ENCODE measurements around the gene ADAMTS1. TPM values are rescaled to one million over a fixed set of nuclear protein-coding genes. Genes with fewer than 3 reads are reported as not detected.

ADAMTS1 gene
- total and polyA plus RNA-seq, 12 donors: 9.3 to 111 (median 41.9) TPM

GRCh38 chr21:26800455-26800854, 44.8 kb downstream of the ADAMTS1 start:
- WGBS, 4 donors: 82 to 92% (median 87%) methylated on average over 2 of the region's 2 CpGs
- DNase-seq: no peak
- no peaks in the 10 kb centered on the region for H3K27me3 ChIP-seq
- no peak overlapping the region for H3K4me3 ChIP-seq
- H3K9me3 ChIP-seq (replicated peaks in 1 of 3): no peaks in the 10 kb centered on the region
- intact Hi-C loops (cut with DNase I): no loop called here
- peaks cover 0 to 16% of the 10 kb centered on the region in 2 donors for H3K4me1 ChIP-seq (replicated peaks in 1 of 2)
- no peak for TF ChIP-seq CTCF (IDR thresholded peaks at IDR 0.05)
- TF ChIP-seq POLR2A (IDR thresholded peaks at IDR 0.05): no peak
- H3K36me3 ChIP-seq (replicated peaks in 1 of 2): no peaks in the 10 kb centered on the region
- H3K27ac ChIP-seq: peak overlapping the region in 2 of 5 donors; percentile 73 to 80

GRCh38 chr21:26800001-26800400, 45.2 kb downstream of the ADAMTS1 start:
- peak in 5 of 7 donors; percentile 29 to 70 (median 41) for DNase-seq
- 30 to 51% (median 34%) methylated on average over 3 of the region's 3 CpGs for WGBS, 4 donors
- Histone ChIP-seq H3K27ac (peak overlapping the region in 2 of 5 donors; percentile 73 to 80), H3K9me3 (replicated peaks in 1 of 3) (no peaks in the 10 kb centered on the region), H3K36me3 (replicated peaks in 1 of 2) (no peaks in the 10 kb centered on the region), H3K4me3 (no peak overlapping the region), H3K4me1 (replicated peaks in 1 of 2) (peaks cover 0 to 16% of the 10 kb centered on the region in 2 donors), H3K27me3 (no peaks in the 10 kb centered on the region)
- TF ChIP-seq POLR2A (IDR thresholded peaks at IDR 0.05) (no peak), CTCF (IDR thresholded peaks at IDR 0.05) (no peak)
- intact Hi-C loops (cut with DNase I): no loop called here

- intact Hi-C loops (cut with DNase I): no loop called here
- no peak overlapping the region for H3K27ac ChIP-seq
- no peak for TF ChIP-seq POLR2A (IDR thresholded peaks at IDR 0.05)
- no peak for TF ChIP-seq CTCF (IDR thresholded peaks at IDR 0.05)
Measured at GRCh38 chr21:26798856-26799751, 46.1 kb downstream of the ADAMTS1 start.

GRCh38 chr21:26797878-26798456, 47.2 kb downstream of the ADAMTS1 start:
- Histone ChIP-seq H3K9me3 (replicated peaks in 1 of 3) (no peaks in the 10 kb centered on the region), H3K36me3 (replicated peaks in 1 of 2) (no peaks in the 10 kb centered on the region), H3K4me3 (no peak overlapping the region), H3K27ac (no peak overlapping the region), H3K4me1 (replicated peaks in 1 of 2) (peaks cover 0 to 16% of the 10 kb centered on the region in 2 donors), H3K27me3 (no peaks in the 10 kb centered on the region)
- intact Hi-C loops (cut with DNase I): no loop called here
- WGBS, 4 donors: 93 to 95% (median 94%) methylated on average over 10 of the region's 10 CpGs
- no peak for DNase-seq
- TF ChIP-seq CTCF (IDR thresholded peaks at IDR 0.05) (no peak), POLR2A (IDR thresholded peaks at IDR 0.05) (no peak)

More at GRCh38 chr21:26798856-26799751, 46.1 kb downstream of the ADAMTS1 start:
- WGBS, 4 donors: 84 to 96% (median 92%) methylated on average over 8 of the region's 8 CpGs
- DNase-seq: no peak
- Histone ChIP-seq H3K4me1 (replicated peaks in 1 of 2) (peaks cover 0 to 16% of the 10 kb centered on the region in 2 donors), H3K9me3 (replicated peaks in 1 of 3) (no peaks in the 10 kb centered on the region), H3K36me3 (replicated peaks in 1 of 2) (no peaks in the 10 kb centered on the region), H3K4me3 (no peak overlapping the region), H3K27me3 (no peaks in the 10 kb centered on the region)
